Measurements from ENCODE around the gene TTYH2.

DNA sequence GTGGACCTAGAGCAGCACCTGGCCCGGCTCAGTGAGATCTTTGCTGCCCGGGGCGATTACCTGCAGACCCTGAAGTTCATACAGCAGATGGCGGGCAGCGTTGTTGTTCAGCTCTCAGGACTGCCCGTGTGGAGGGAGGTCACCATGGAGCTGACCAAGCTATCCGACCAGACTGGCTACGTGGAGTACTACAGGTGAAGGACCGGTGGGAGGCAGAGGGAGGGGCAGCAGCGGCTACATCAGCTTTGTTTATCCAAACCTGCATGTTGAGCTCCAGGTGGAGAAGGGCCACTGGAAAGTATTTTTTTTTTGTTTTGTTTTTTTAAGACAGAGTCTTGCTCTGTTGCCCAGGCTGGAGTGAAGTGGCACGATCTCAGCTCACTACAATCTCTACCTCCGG, 23.9 kb downstream of the TTYH2 start:
- TF ChIP-seq EP300 (IDR thresholded peaks at IDR 0.05) (no peak), CTCF (IDR thresholded peaks at IDR 0.05) (no peak)
